SHP77 (cell line): ENCODE results near the gene ALDH8A1.
"Not testable (repeated sequence)": the region's sequence is repeated elsewhere in the genome, so short reads cannot be mapped to it uniquely, and the experiment has no call there.

Source experiments
- DNase-seq, 2 experiments: peaks; one replicate each; lab custom pipeline; 2025; lab: John Stamatoyannopoulos, UW

ALDH8A1 gene

GRCh38 chr6:134909701-134910592 lies 40.0 kb downstream of the ALDH8A1 start:
- DNase-seq = no peak

DNA sequence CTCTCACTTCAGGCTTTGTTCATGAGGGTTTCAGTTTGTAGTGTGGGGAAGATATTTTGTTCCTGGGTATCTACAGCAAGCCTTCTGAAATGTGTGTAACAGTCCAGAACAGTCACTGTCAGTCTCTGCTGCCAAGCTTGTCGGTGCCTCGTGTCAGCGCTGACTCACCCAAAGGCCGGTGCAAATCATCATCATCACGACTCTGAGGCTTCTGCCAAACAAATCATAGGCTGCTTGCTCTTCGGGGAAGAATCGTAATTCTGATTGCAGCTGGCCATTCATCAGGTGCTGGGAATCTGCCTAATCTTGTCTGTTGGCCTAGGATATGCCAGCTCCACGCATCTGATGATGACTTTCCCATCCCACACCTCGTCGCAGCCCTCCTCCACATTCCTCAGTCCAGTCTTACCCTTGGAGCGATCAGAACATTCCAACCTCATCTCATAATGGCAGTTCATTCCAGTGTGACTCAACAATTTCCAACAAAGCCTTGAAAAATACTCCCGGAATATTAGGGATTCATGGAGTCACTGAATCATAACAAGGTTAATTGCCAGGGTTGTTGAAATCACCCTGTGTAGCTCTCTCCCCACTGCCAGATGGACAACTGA lies 40.9 kb downstream of the ALDH8A1 start:
- peak; percentile 44 to 46 for DNase-seq

DNA sequence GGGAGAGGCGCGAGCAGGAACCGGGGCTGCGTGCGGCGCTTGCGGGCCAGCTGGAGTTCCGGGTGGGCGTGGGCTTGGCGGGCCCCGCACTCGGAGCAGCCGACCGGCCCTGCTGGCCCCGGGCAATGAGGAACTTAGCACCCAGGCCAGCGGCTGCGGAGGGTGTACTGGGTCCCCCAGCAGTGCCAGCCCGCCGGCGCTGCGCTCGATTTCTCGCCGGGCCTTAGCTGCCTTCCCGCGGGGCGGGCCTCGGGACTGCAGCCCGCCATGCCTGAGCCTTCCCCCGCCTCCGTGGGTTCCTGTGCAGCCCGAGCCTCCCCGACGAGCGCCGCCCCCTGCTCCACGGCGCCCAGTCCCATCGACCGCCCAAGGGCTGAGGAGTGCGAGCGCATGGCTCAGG lies 45.2 kb downstream of the ALDH8A1 start:
- DNase-seq = not testable (repeated sequence)

DNA sequence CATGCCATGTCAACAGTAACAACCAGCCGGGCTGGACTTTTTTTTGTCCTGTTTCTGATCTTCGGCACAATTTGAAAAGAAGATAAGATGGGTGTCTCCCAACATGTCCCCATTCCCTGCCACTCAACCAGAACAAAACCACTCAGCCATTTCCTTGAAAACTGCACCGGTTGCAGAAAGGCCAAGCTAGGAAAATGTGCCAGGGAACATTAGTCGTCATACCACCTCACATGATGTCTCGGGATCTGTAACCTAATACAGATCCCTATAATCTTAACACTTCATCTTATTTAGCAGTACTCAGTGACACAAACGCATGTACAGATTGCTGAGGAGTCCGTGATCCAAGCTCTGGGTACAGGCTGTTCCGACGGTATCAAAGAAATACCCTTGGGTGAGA lies 46.5 kb downstream of the ALDH8A1 start:
- no peak for DNase-seq

- DNase-seq = no peak
Observed at GRCh38 chr6:134902936-134903335, 47.0 kb downstream of the ALDH8A1 start.

GRCh38 chr6:134902074-134902861 lies 47.6 kb downstream of the ALDH8A1 start:
- DNase-seq = no peak

GRCh38 chr6:134898575-134898974 lies 51.3 kb downstream of the ALDH8A1 start:
- no peak for DNase-seq

- not testable (repeated sequence) for DNase-seq
Observed at GRCh38 chr6:134898166-134898565, 51.7 kb downstream of the ALDH8A1 start.

DNA sequence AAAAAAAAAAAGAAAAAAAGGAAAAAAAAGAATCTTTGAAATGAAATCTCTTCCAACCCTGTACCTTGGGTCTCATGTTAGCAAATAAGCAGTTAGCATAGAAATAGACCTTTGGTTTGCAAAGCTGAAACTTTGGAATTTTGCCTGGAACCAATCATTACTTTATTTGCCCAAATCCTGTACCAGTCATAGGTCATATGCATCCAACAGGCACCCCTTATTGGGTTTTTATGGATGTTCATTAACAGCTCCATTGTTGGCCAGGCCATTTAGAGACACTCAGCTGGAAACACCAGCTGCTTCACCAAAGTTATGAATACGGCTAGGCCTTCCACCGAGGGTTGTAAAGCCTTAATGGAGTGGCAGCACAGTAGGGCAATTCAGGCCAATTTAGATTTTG lies 53.0 kb downstream of the ALDH8A1 start:
- DNase-seq = no peak

- DNase-seq = no peak
Observed at GRCh38 chr6:134894800-134895199, 55.1 kb downstream of the ALDH8A1 start.

DNA sequence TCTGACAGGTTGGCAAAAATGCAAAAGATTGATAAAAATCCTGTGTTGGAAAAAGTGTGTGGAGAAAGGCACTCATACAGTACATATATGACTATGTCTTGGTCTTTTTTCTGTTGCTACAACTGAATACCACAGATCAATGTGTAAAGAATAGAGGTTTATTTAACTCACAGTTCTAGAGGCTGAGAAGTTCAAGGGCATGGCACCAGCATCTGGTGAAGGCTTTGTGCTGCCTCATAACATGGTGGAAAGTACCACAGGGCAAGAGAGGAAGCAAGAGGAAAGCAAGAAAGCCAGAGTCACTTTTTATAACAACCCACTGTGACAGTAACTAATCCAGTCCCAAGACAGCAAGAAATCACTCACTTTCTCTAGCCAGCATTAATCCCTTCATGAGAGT lies 57.5 kb downstream of the ALDH8A1 start:
- no peak for DNase-seq

DNA sequence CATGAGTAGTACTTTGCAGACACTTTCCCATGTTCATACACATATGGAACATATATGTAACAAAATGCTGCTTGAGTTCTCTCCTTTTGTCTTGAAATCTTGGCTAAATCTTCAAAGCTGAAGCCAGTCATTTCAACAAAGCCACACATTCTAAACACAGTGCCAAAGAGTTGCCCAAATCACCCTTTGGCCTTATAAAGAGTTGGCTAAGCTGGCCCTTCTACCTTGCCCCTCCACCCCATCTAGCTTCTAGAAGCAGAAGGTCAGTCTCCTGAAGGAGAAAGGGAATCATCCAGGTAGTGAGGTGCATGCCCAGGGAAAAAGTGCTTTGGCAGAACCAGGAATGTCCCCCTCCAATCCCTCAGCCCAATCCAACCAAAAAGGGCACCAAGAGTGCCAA lies 58.3 kb downstream of the ALDH8A1 start:
- no peak for DNase-seq

- DNase-seq = no peak
Observed at GRCh38 chr6:134888316-134888715, 61.6 kb downstream of the ALDH8A1 start.

GRCh38 chr6:134884752-134885151 lies 65.1 kb downstream of the ALDH8A1 start:
- no peak for DNase-seq

GRCh38 chr6:134883314-134883713 lies 66.6 kb downstream of the ALDH8A1 start:
- no peak for DNase-seq

DNA sequence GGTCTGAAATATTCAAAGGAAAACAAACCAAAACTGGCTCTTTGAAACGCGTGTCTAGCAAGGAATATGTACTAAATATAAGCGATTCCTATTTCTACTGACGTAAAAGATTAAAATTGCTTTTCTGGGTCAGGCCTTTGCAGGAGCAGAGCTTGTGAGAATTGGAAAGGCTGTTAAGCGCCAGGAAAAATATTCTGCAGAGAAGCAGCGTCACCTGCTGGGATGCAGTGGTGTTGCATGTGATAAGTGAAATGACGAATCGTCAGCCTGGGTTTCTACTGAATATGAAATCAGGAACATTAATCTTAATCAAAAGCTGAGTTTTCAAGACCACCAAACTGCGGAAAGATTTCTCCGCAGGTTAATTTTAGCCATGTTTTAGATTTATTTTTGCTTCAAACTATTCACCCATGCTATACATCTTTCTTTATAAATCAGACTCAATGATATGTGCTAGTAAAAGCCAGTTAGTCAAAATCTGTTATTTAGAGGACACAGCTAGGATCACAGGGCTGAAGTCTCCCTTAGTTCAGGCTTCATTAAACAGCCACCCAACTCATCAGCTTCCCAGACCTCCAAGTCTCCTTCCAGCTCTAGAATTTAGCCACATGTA lies 67.4 kb downstream of the ALDH8A1 start:
- peak; percentile 52 to 63 for DNase-seq

- no peak for DNase-seq
Observed at GRCh38 chr6:134880487-134881190, 69.3 kb downstream of the ALDH8A1 start.

GRCh38 chr6:134878136-134878535 lies 71.8 kb downstream of the ALDH8A1 start:
- no peak for DNase-seq

DNA sequence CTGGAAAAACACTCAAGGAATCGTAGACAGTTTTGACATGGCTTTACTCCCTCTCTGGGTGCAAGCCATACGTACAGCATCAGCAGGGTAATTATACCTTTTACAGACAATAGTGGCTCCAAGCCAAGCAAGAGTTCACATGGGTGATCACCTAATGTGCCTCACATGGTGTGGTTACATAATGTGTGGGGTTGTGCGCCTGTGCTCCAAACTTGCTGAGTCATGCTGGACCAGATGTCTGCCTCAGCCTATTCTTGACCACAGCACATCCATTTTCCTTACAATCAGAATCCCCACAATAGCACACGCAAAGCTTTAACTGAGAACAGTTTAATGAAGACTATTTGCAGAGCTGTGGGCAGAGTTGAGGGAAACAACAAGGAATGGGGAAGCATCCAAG lies 74.5 kb downstream of the ALDH8A1 start:
- no peak for DNase-seq

DNA sequence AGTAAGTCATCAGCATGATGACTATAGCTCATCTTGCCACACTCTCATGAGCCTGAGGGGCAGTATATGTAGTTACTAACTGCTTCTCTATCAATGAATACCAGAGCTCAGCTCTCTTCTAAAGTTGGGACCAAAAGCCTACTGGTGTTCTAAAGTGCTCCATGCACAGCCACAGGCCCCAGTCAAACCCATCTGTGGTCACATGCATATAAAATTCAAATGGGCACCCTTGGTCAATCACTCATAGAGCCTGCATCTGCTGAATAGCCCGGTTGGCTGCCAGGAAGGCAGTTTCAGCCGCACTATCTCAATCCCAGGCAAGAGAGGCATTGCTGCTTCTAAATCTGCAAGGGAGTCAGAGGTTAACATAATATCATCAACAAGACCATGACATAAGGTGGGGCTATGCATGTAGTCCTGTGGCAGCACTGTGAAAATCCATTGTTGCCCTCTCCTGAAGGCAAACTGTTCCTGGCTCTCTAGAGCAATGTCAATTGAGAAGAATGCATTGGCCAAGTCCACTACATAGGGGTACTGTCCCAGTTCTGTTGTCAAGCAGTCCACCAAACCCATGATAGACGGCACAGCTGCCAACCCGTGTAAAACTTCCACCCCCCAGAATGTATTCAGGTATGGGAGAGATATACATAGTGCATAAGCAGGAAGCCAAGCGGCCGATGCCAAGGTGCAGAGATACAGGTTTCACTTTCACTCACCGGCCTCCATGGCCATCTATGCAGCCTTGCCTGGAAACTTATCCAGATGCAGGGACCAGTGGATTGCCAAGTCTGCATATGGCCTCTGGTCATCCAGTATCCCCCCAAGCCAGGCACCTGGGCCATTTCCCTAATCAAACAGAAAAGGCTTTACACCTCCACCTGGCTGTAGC lies 76.2 kb downstream of the ALDH8A1 start:
- no peak for DNase-seq
